Activated CD8-positive, alpha-beta T cell treated with anti-CD3 and anti-CD28 coated beads for 36 hours (primary cell): Measurements from ENCODE around the gene OR8B8. TPM values are rescaled to one million over a fixed set of nuclear protein-coding genes. Genes with fewer than 3 reads are reported as not detected.
"Not testable (repeated sequence)": the region's sequence is repeated elsewhere in the genome, so short reads cannot be mapped to it uniquely, and the experiment has no call there.

Experiments used
- ATAC-seq: fragments of 200-7000 bp; cut with Tn5 transposase; one replicate; pipeline ENCODE4 v1.10.0; 2021; ENCODE audit warnings: mild to moderate bottlenecking, moderate library complexity
- CTCF ChIA-PET: fragments of 350-600 bp; sonication (Branson Sonifier 250); formaldehyde crosslinking; loops from one replicate; lab custom pipeline; 2021; ENCODE audit warnings: antibody characterized with exemption; lab: Charles Lee
- POLR2A ChIA-PET: fragments of 350-600 bp; sonication (Branson Sonifier 250); formaldehyde crosslinking; loops from one replicate; lab custom pipeline; 2021; ENCODE audit warnings: antibody characterized with exemption; lab: Charles Lee
- DNase-seq: peaks from one replicate; pipeline ENCODE4 v3.0.0-alpha.2; 2020
- H3K27ac Mint-ChIP-seq: one replicate; pipeline ENCODE4 v1.8.0; 2021; ENCODE audit warnings: mild to moderate bottlenecking, mixed read lengths
- H3K27me3 Mint-ChIP-seq: one replicate; pipeline ENCODE4 v1.8.0; 2021; ENCODE audit warnings: mixed read lengths
- H3K36me3 Mint-ChIP-seq: one replicate; pipeline ENCODE4 v1.8.0; 2021; ENCODE audit warnings: low read depth, mixed read lengths
- H3K4me1 Mint-ChIP-seq: one replicate; pipeline ENCODE4 v1.8.0; 2021; ENCODE audit warnings: low read depth, mixed read lengths
- H3K4me3 Mint-ChIP-seq: one replicate; pipeline ENCODE4 v1.8.0; 2021; ENCODE audit warnings: mild to moderate bottlenecking, moderate library complexity, mixed read lengths
- H3K9me3 Mint-ChIP-seq: one replicate; pipeline ENCODE4 v1.8.0; 2021; ENCODE audit warnings: mixed read lengths
- intact Hi-C: fragments of 100-400 bp; cut with micrococcal nuclease; formaldehyde crosslinking; loops from one replicate; pipeline ENCODE4 v1.10.0; 2022
- total RNA-seq, 2 experiments: library from RNA; stranded (reverse); gene quantifications; one replicate each; pipeline ENCODE4 v1.2.3, GENCODE V29; 2021
- TF ChIP-seq, protein P1 (sequence below): fragments of 200-600 bp; IDR thresholded peaks from one replicate; pipeline ENCODE4 v1.8.0; 2022; ENCODE audit warnings: antibody characterized with exemption, mild to moderate bottlenecking

The OR8B8 gene
- total RNA-seq, 2 experiments from 2014 or later, result not detected

DNA sequence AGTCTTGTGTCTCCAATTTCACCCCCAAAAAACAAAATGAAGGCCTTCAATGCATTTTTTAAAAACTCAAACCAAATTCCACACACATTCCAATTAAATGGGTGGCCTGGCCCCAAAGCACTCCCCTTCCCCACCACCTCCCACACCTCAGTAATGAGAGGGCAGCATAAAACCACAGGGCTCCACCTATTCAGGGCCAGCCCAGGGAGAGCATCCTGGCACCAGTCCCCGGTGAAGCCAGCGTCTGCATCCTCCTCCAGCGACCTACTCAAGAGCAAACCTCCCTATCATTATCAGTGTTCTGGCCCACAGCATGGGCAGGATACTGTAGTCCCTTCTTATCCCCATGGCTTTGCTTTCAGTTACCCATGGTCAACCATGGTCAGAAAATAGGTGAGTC is 17.8 kb upstream of the OR8B8 start:
- TF ChIP-seq, protein P1, sequence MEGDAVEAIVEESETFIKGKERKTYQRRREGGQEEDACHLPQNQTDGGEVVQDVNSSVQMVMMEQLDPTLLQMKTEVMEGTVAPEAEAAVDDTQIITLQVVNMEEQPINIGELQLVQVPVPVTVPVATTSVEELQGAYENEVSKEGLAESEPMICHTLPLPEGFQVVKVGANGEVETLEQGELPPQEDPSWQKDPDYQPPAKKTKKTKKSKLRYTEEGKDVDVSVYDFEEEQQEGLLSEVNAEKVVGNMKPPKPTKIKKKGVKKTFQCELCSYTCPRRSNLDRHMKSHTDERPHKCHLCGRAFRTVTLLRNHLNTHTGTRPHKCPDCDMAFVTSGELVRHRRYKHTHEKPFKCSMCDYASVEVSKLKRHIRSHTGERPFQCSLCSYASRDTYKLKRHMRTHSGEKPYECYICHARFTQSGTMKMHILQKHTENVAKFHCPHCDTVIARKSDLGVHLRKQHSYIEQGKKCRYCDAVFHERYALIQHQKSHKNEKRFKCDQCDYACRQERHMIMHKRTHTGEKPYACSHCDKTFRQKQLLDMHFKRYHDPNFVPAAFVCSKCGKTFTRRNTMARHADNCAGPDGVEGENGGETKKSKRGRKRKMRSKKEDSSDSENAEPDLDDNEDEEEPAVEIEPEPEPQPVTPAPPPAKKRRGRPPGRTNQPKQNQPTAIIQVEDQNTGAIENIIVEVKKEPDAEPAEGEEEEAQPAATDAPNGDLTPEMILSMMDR, result no peak
- no peak overlapping the region for H3K27ac Mint-ChIP-seq
- peaks cover 8% of the 10 kb centered on the region for H3K27me3 Mint-ChIP-seq
- POLR2A ChIA-PET, result no interaction called here
- no peak for ATAC-seq
- H3K4me3 Mint-ChIP-seq, result no peak overlapping the region
- no peaks in the 10 kb centered on the region for H3K9me3 Mint-ChIP-seq
- no peaks in the 10 kb centered on the region for H3K4me1 Mint-ChIP-seq
- intact Hi-C loops, result no loop called here
- CTCF ChIA-PET, result interaction anchor here (1.0 kb wide), 1 partner anchor 119 kb away, joined by 3 read pairs; no protein-coding TSS in a partner anchor
- no peaks in the 10 kb centered on the region for H3K36me3 Mint-ChIP-seq
- no peak for DNase-seq

DNA sequence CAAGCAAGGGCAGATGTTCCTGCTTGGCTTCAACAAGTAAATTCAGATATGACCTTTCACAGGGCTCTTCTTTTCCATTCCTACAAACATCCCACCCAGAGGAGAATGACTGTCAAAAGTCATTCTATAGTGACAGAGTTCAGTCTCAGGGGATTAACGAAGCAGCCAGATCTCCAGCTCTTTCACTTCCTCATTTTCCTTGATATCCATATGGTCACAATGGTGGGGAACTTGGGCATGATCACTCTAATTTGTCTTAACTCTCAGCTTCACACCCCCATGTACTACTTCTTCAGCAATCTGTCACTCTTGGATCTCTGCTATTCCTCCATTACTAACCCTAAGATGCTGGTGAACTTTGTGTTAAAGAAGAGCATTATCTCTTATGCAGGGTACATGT is 15.0 kb upstream of the OR8B8 start:
- H3K4me3 Mint-ChIP-seq, result no peak overlapping the region
- DNase-seq (no peak), ATAC-seq (no peak)
- H3K36me3 Mint-ChIP-seq, result no peaks in the 10 kb centered on the region
- ChIA-PET CTCF (interaction anchor here (2.1 kb wide), 1 partner anchor 59 kb away, joined by 5 read pairs; no protein-coding TSS in a partner anchor), POLR2A (no interaction called here)
- H3K9me3 Mint-ChIP-seq, result no peaks in the 10 kb centered on the region
- TF ChIP-seq, protein P1, result no peak
- H3K4me1 Mint-ChIP-seq, result no peaks in the 10 kb centered on the region
- H3K27ac Mint-ChIP-seq, result no peak overlapping the region
- peaks cover 7% of the 10 kb centered on the region for H3K27me3 Mint-ChIP-seq
- intact Hi-C loops, result no loop called here

DNA sequence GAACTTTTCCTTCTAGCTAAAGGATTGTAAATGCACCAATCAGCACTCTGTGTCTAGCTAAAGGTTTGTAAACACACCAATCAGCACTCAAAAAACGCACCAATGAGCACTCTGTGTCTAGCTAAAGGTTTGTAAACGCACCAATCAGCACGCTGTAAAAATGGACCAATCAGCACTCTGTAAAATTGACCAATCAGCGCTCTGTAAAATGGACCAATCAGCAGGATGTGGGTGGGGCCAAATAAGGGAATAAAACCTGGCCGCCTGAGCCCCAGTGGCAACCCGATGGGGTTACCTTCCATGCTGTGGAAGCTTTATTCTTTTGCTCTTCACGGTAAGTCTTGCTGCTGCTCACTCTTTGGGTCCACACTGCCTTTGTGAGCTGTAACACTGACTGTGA is 13.9 kb upstream of the OR8B8 start:
- ATAC-seq, intact Hi-C loops, H3K4me1 Mint-ChIP-seq, H3K4me3 Mint-ChIP-seq, H3K27me3 Mint-ChIP-seq, H3K36me3 Mint-ChIP-seq, H3K27ac Mint-ChIP-seq, POLR2A ChIA-PET, H3K9me3 Mint-ChIP-seq, CTCF ChIA-PET, DNase-seq: not testable (repeated sequence)

DNA sequence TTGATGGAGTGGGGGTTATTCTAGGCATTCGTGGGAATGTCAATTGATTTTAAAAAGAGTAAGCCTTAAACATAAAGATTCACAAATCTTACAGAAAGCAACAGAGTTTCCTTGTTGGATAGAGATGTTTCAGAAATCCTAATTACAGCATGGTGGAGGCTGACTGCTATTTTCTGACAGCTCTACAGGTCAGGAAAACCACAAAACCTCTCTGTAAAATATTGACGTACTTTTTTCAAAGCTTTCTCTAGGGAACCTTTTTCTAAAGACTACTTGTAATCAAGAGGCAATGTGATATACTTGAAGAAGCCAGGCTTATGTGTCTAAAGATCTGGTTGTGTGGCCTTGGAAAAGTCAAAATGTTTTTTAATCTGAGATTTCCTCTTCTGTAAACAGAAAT is 9.1 kb upstream of the OR8B8 start:
- peaks cover 1% of the 10 kb centered on the region for H3K27me3 Mint-ChIP-seq
- TF ChIP-seq, protein P1, result no peak
- no peak for DNase-seq
- H3K9me3 Mint-ChIP-seq, result no peaks in the 10 kb centered on the region
- H3K36me3 Mint-ChIP-seq, result no peaks in the 10 kb centered on the region
- CTCF ChIA-PET, result interaction anchor here (1.1 to 1.5 kb wide), 2 partner anchors 13 to 53 kb away, joined by 3 to 5 read pairs; no protein-coding TSS in a partner anchor
- no peak overlapping the region for H3K4me3 Mint-ChIP-seq
- POLR2A ChIA-PET, result no interaction called here
- intact Hi-C loops, result no loop called here
- H3K4me1 Mint-ChIP-seq, result no peaks in the 10 kb centered on the region
- no peak overlapping the region for H3K27ac Mint-ChIP-seq
- ATAC-seq, result no peak

DNA sequence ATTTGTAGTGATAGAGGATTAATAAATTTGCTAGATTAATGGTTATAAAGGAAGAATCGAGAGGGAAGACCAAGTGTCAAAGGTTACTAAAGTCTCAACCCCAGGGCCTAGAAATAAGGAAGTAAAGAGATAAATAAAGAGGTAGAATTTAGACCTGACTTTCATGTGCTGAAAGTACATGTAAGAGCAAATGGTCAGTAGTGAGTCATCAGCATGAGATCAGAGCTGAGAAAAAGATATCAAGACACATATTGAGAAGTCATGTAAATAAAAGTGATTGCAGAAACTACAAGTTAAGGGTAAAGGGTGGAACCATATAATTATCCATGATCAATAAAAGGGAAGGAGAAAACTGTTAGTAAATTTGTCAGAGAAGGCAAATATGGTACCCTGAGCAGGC is 1.4 kb upstream of the OR8B8 start:
- H3K9me3 Mint-ChIP-seq, result peaks cover 3% of the 10 kb centered on the region
- H3K27me3 Mint-ChIP-seq, result peaks cover 5% of the 10 kb centered on the region
- DNase-seq (no peak), ATAC-seq (no peak)
- no peak overlapping the region for H3K27ac Mint-ChIP-seq
- ChIA-PET POLR2A (no interaction called here), CTCF (interaction anchor here (1.5 kb wide), 1 partner anchor 45 kb away, joined by 4 read pairs; no protein-coding TSS in a partner anchor)
- no peaks in the 10 kb centered on the region for H3K36me3 Mint-ChIP-seq
- intact Hi-C loops, result no loop called here
- H3K4me3 Mint-ChIP-seq, result no peak overlapping the region
- H3K4me1 Mint-ChIP-seq, result no peaks in the 10 kb centered on the region
- TF ChIP-seq, protein P1, result no peak
